Tibial nerve (tissue), 4 donors: ENCODE results near the gene CNTN5. TPM values are rescaled to one million over a fixed set of nuclear protein-coding genes. Genes with fewer than 3 reads are reported as not detected.

Experiments
- DNase-seq, 2 donors: peaks; one replicate each; pipeline ENCODE4 v3.0.0-alpha.2; 2019; ENCODE audit warnings: low spot score in 2 of 2
- H3K27ac ChIP-seq, 4 donors: fragments of 200-600 bp; sonication (generic) in 3 of 4; one replicate each; pipeline ENCODE4 v1.5.1; 2017 to 2019; ENCODE audit warnings: mild to moderate bottlenecking in 1 of 4
- H3K27me3 ChIP-seq, 2 donors: fragments of 200-600 bp; sonication (generic) in 1 of 2; one replicate each; pipeline versions ENCODE4 v1.5.1 to v1.6.0; 2017 to 2019
- H3K36me3 ChIP-seq, 3 donors: fragments of 200-600 bp; sonication (generic); one replicate each; pipeline ENCODE4 v1.5.1; 2018 to 2019
- H3K4me1 ChIP-seq, 4 donors: fragments of 200-600 bp; sonication (generic) in 3 of 4; one replicate each; pipeline ENCODE4 v1.5.1; 2017 to 2019
- H3K4me3 ChIP-seq, 4 donors: fragments of 200-600 bp; sonication (generic) in 3 of 4; one replicate each; pipeline ENCODE4 v1.5.1; 2017 to 2019; ENCODE audit warnings: mild to moderate bottlenecking in 1 of 4, moderate library complexity in 1 of 4
- H3K9me3 ChIP-seq, 4 donors: fragments of 200-600 bp; sonication (generic) in 3 of 4; one replicate each; pipeline ENCODE4 v1.5.1; 2017 to 2019
- CTCF ChIP-seq, 5 experiments: fragments of 200-600 bp in 3 of 5; fragments of 450-650 bp in 2 of 5; sonication (generic) in 3 of 5; IDR thresholded peaks; one replicate each; pipeline ENCODE4 v1.5.1; 2016 to 2019; ENCODE audit warnings: antibody characterized with exemption in 5 of 5, mild to moderate bottlenecking in 3 of 5, moderate library complexity in 2 of 5
- EP300 ChIP-seq, 2 donors: sonication (generic); formaldehyde crosslinking; IDR thresholded peaks; one replicate each; pipeline ENCODE4 v1.6.1; 2017; ENCODE audit warnings: antibody characterized with exemption in 2 of 2, mild to moderate bottlenecking in 1 of 2
- POLR2A ChIP-seq, 2 donors: fragments of 450-650 bp; IDR thresholded peaks; one replicate each; pipeline ENCODE4 v1.6.1; 2017; ENCODE audit warnings: antibody characterized with exemption in 2 of 2, mild to moderate bottlenecking in 2 of 2, moderate library complexity in 2 of 2
- WGBS, 2 donors: methylation state at CpG; one replicate each; pipeline ENCODE4 v1.1.5; 2018; 5-methylcytosine and 5-hydroxymethylcytosine counted together
- total RNA-seq, 4 donors: library from RNA; depleted of rRNA; stranded (reverse); fragments of >200 nt; gene quantifications; one replicate each; pipeline ENCODE4 v1.1.0, GENCODE V29; 2016

CNTN5 gene
- total RNA-seq, 4 donors from 2014 or later, result under 0.01 to 0.22 TPM; not detected in 2

DNA sequence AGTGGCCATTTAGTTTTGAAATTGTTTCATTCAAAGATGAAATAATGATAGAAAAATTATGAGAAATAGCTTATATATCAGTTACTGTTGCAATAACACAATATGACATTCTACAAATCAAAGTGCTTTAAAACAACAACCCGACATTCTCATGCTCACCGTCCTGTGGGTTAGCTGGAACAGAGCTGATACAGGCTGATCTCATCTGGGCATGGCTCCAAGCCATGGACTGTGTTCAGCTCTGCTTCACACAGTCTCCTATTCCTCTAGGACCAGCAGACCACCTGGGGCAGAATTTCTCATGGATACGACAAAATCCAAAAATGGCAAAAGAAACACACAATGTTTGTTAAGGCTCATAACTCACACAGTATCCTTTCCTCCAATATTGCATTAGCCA lies 178.6 kb downstream of the CNTN5 start:
- no peak overlapping the region for H3K4me3 ChIP-seq
- WGBS, 2 donors, result 43 to 46% methylated on average over 3 of the region's 3 CpGs
- no peaks in the 10 kb centered on the region for H3K27me3 ChIP-seq
- no peak overlapping the region for H3K27ac ChIP-seq
- DNase-seq, result no peak
- no peaks in the 10 kb centered on the region for H3K4me1 ChIP-seq
- no peak for TF ChIP-seq POLR2A (IDR thresholded peaks at IDR 0.05)
- H3K36me3 ChIP-seq, result no peaks in the 10 kb centered on the region
- no peaks in the 10 kb centered on the region for H3K9me3 ChIP-seq

DNA sequence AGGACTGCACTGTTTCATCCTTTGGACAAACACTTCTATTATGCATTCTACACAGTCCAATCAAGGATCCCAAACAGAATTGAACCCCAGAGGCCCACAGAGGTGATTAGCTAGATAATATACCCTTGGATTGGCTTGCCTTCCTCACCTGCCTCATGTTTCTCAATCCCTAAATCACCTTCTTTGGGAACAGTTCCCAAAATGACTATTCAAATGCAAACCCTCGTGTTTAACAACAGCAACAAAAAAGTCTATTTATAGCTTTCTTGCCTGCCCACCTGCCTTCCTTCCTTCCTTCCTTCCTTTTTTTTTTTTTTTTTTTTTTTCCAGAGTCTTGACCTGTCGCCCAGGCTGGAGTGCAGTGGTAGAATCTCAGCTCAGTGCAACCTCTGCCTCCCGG lies 180.0 kb downstream of the CNTN5 start:
- H3K4me3 ChIP-seq, result no peak overlapping the region
- TF ChIP-seq POLR2A (IDR thresholded peaks at IDR 0.05) (no peak), CTCF (IDR thresholded peaks at IDR 0.05) (no peak)
- H3K27me3 ChIP-seq, result no peaks in the 10 kb centered on the region
- no peaks in the 10 kb centered on the region for H3K4me1 ChIP-seq
- H3K36me3 ChIP-seq, result no peaks in the 10 kb centered on the region
- 82 to 83% methylated on average over 3 of the region's 3 CpGs for WGBS, 2 donors
- no peak overlapping the region for H3K27ac ChIP-seq
- H3K9me3 ChIP-seq, result no peaks in the 10 kb centered on the region
- DNase-seq, result no peak

GRCh38 chr11:99208813-99209212 lies 188.1 kb downstream of the CNTN5 start:
- Histone ChIP-seq H3K9me3 (no peaks in the 10 kb centered on the region), H3K4me3 (no peak overlapping the region), H3K27me3 (no peaks in the 10 kb centered on the region), H3K36me3 (no peaks in the 10 kb centered on the region), H3K27ac (no peak overlapping the region), H3K4me1 (no peaks in the 10 kb centered on the region)
- WGBS, 2 donors, result 32 to 90% methylated on average over 1 of the region's 1 CpG
- TF ChIP-seq CTCF (IDR thresholded peaks at IDR 0.05) (no peak), EP300 (IDR thresholded peaks at IDR 0.05) (no peak), POLR2A (IDR thresholded peaks at IDR 0.05) (no peak)
- DNase-seq, result no peak

DNA sequence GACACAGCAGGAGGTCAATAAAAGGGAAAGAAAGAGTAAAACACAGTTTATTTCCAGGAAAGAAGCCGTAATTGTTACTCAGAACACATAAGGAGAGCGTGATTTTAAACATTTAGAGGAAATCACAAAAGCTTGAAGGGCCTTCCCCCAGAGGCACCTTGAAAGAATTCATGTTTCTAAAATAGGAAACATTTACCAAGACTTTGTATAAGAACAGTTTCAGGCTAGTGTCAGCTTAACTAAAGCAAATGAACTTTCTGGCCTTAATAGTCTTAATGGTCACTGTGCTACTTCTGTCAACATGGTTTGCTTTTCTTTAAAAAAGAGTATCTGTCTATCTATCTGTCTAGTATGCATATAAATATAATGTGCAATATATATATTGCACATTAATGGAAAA lies 208.8 kb downstream of the CNTN5 start:
- Histone ChIP-seq H3K4me1 (no peaks in the 10 kb centered on the region), H3K4me3 (no peak overlapping the region), H3K36me3 (no peaks in the 10 kb centered on the region), H3K27me3 (no peaks in the 10 kb centered on the region), H3K27ac (no peak overlapping the region), H3K9me3 (peaks cover 0 to 4% (median 0%) of the 10 kb centered on the region in 4 donors)
- no peak for DNase-seq
- no peak for TF ChIP-seq POLR2A (IDR thresholded peaks at IDR 0.05)
- TF ChIP-seq CTCF (IDR thresholded peaks at IDR 0.05), result no peak
- TF ChIP-seq EP300 (IDR thresholded peaks at IDR 0.05), result no peak
- 49 to 55% methylated on average over 2 of the region's 2 CpGs for WGBS, 2 donors

- Histone ChIP-seq H3K36me3 (no peaks in the 10 kb centered on the region), H3K27me3 (no peaks in the 10 kb centered on the region), H3K4me1 (no peaks in the 10 kb centered on the region), H3K27ac (no peak overlapping the region), H3K4me3 (no peak overlapping the region), H3K9me3 (peaks cover 0 to 4% (median 0%) of the 10 kb centered on the region in 4 donors)
- no peak for TF ChIP-seq EP300 (IDR thresholded peaks at IDR 0.05)
- TF ChIP-seq POLR2A (IDR thresholded peaks at IDR 0.05), result no peak
- TF ChIP-seq CTCF (IDR thresholded peaks at IDR 0.05), result no peak
- DNase-seq, result no peak
Observed at GRCh38 chr11:99234534-99234933, 213.8 kb downstream of the CNTN5 start.

DNA sequence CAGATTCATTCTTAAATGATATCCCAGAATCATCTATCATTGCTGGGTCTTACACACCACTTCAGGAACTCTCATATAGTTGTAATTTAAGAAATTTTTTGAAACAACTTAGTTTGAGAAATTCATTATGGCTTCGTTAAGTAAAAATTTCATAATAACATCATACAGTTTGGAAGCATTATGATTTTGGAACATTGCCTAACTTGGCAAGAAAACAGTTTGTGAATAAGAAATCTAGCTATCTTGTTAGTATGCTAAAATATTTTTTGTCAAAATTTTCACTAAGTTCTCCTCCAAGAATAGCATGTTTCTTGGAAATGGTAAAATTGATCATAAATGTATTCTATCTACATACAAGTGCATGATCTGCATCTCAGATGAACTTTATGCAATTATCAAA lies 217.7 kb downstream of the CNTN5 start:
- TF ChIP-seq EP300 (IDR thresholded peaks at IDR 0.05) (no peak), CTCF (IDR thresholded peaks at IDR 0.05) (no peak), POLR2A (IDR thresholded peaks at IDR 0.05) (no peak)
- Histone ChIP-seq H3K27me3 (no peaks in the 10 kb centered on the region), H3K4me3 (no peak overlapping the region), H3K4me1 (no peaks in the 10 kb centered on the region), H3K36me3 (no peaks in the 10 kb centered on the region), H3K27ac (no peak overlapping the region), H3K9me3 (no peaks in the 10 kb centered on the region)
- WGBS, 2 donors, result 44 to 51% methylated on average over 1 of the region's 1 CpG
- DNase-seq, result no peak
